Bronchial epithelial cell (primary cell): ENCODE results near the gene STK39. TPM values are rescaled to one million over a fixed set of nuclear protein-coding genes. Genes with fewer than 3 reads are reported as not detected.

Experiments used
- DNase-seq: peaks from one replicate; pipeline ENCODE4 v3.0.0-alpha.2; 2010; ENCODE audit warnings: low read depth
- FAIRE-seq: peaks from 2 replicates; lab custom pipeline; 2011; peaks lifted over from hg19 to GRCh38; lab: Jason Lieb, UNC
- H3K27me3 ChIP-seq: 2 replicates; pipeline ENCODE4 v1.5.1; 2011; ENCODE audit warnings: low read length; ENCODE audit not compliant: control insufficient read depth, insufficient read depth
- H3K36me3 ChIP-seq: 2 replicates; pipeline ENCODE4 v1.5.1; 2011; ENCODE audit warnings: low read length; ENCODE audit not compliant: control insufficient read depth, insufficient read depth
- H3K4me3 ChIP-seq: 2 replicates; pipeline ENCODE4 v1.5.1; 2011; ENCODE audit warnings: mild to moderate bottlenecking, low read depth, low read length, control low read depth
- total RNA-seq: library from RNA; depleted of rRNA; stranded (reverse); fragments of >200 nt; gene quantifications from 2 replicates; pipeline ENCODE4 v1.2.1, GENCODE V29; 2014
- TF ChIP-seq, protein P1 (sequence below): IDR thresholded peaks from 2 replicates; pipeline ENCODE4 v1.5.1; 2011; ENCODE audit warnings: mild to moderate bottlenecking, moderate library complexity, low read length, control low read depth, inconsistent platforms; ENCODE audit not compliant: insufficient read depth, severe bottlenecking

STK39 gene
- total RNA-seq, 1 donor from 2014 or later = 20.3 TPM

DNA sequence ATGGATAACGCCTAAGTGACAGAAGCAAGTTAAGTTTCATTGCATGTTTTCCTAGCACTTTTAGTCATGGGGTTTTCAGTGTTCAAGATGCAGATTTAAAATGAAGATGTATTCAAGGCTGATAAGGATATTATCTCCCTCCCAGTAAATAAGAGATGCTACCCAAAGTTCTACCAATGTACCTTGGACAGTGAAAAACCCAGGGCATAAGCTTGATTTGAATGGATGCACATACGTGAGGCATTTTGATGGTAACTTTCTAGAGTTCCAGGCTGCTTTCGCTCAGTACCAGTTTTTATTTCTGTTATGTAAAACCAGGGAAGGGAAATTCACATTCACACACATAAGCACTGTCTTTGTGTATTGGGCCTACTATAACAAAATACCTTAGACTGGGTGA lies 90.3 kb downstream of the STK39 start:
- TF ChIP-seq, protein P1, sequence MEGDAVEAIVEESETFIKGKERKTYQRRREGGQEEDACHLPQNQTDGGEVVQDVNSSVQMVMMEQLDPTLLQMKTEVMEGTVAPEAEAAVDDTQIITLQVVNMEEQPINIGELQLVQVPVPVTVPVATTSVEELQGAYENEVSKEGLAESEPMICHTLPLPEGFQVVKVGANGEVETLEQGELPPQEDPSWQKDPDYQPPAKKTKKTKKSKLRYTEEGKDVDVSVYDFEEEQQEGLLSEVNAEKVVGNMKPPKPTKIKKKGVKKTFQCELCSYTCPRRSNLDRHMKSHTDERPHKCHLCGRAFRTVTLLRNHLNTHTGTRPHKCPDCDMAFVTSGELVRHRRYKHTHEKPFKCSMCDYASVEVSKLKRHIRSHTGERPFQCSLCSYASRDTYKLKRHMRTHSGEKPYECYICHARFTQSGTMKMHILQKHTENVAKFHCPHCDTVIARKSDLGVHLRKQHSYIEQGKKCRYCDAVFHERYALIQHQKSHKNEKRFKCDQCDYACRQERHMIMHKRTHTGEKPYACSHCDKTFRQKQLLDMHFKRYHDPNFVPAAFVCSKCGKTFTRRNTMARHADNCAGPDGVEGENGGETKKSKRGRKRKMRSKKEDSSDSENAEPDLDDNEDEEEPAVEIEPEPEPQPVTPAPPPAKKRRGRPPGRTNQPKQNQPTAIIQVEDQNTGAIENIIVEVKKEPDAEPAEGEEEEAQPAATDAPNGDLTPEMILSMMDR = no peak
- H3K4me3 ChIP-seq = no peak overlapping the region
- no peaks in the 10 kb centered on the region for H3K27me3 ChIP-seq
- FAIRE-seq = no peak
- DNase-seq = no peak
- H3K36me3 ChIP-seq = no peaks in the 10 kb centered on the region

DNA sequence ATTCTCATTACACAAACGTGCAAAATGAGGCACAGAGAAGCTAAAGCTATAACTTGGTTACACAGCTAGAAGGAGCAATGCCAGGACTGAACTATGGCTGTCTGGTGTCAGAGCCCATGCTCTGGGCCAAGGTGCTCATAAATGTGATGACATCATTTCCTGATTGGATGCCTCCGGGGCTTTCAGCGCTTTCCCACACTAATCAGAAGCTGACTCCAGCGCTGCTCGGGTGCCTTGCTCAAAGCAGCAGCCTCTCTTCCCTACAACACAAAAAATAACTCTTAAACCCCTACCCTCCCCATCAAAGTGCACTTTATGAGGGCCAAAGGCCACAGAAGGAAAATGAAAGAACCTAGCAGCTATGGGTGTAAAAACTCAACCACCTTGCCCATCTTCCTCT lies 90.7 kb downstream of the STK39 start:
- Histone ChIP-seq H3K36me3 (no peaks in the 10 kb centered on the region), H3K4me3 (no peak overlapping the region), H3K27me3 (no peaks in the 10 kb centered on the region)
- no peak for FAIRE-seq
- DNase-seq = peak; percentile 50
- TF ChIP-seq, protein P1 = no peak

DNA sequence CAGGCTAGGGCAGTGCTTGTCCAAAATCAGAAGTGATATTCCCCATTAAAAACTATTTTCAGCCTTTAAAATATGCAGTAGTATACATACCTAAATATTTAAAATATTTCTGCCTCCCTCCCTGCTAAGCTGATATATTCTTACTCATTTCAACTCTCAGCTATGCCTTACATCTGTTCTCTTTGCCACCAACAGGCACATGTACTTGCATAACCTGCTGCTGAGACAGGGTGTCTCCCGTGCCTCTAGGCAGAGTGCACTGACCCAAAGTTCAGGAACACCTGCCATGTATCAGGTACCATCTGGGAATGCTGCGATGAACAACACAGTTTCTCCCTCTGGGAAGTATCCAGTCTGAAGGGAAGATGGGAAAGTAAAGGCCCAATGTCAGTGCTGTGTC lies 91.7 kb downstream of the STK39 start:
- Histone ChIP-seq H3K4me3 (no peak overlapping the region), H3K36me3 (no peaks in the 10 kb centered on the region), H3K27me3 (no peaks in the 10 kb centered on the region)
- no peak for DNase-seq
- no peak for FAIRE-seq
- TF ChIP-seq, protein P1 = no peak

DNA sequence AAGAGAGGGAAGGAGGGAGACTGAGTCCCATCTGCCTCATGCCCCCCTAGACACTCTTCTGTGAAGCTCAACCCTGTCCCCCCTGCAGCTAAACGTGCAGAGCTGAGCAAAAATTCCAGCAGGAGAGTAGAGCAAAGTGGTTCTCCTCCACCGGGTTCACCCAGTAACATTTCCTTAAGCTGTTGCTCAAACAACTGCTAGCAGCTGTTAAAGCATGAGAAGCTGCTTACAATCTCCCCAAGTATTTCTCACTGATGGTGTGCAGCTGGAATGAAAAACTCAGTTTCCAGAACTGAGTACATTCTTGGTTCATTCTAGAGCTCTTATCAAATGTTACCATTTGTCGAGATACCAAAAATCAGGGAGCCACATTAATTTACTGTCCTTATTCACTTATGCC lies 92.3 kb downstream of the STK39 start:
- no peak for DNase-seq
- Histone ChIP-seq H3K36me3 (no peaks in the 10 kb centered on the region), H3K4me3 (no peak overlapping the region), H3K27me3 (no peaks in the 10 kb centered on the region)
- TF ChIP-seq, protein P1 = no peak
- FAIRE-seq = no peak

DNA sequence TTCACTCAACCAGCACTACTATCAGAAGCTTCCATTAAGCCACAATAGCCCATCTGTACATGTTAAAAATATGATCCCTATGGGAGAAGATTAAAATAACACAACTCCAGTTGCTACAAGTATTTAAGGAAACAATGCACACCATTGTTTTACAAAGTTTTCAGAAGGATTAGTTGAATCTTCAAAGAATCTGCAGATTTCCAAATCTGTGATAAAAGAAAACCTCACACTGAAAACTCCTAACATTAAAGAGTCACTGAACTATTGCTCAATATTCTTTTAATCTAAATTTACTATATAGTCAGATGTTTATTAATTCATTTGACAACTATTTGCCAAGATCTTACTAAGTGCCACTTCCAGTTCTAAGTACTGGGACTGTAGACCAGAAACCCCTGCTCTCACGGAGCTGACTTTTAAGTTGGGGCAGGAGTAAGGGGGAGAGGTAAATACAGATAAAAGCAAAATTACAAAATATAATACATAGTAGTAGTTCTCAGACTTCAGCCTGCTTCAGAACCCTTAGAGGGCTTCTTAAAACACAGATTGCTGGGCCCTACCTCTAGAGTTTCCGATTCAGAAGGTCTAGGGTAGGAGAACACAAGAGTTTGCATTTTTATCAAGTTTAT lies 94.4 kb downstream of the STK39 start:
- no peak for DNase-seq
- no peak overlapping the region for H3K4me3 ChIP-seq
- FAIRE-seq = no peak
- TF ChIP-seq, protein P1 = no peak
- H3K27me3 ChIP-seq = no peaks in the 10 kb centered on the region
- peaks cover 1% of the 10 kb centered on the region for H3K36me3 ChIP-seq

DNA sequence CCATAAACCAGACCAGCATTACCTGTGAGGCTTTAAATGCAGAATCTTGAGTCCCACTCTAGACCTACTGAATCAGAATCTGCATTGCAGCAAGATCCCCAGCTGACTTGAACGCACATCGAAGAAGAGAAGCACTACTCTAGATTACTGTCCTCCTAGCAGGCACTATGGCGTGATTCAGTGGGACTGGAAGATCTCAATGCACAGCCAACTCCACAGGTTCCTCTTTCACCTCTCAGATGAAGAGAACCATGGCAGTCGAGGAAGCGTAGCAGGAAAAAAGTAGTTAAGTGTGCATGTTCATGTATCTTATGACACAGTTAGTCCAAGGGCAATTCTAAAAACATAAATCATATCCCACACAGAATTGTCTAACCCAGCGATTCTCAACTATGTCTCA lies 97.4 kb downstream of the STK39 start:
- no peak overlapping the region for H3K4me3 ChIP-seq
- TF ChIP-seq, protein P1 = no peak
- DNase-seq (no peak), FAIRE-seq (no peak)
- H3K36me3 ChIP-seq = peaks cover 1% of the 10 kb centered on the region
- no peaks in the 10 kb centered on the region for H3K27me3 ChIP-seq
